ENCODE data around the gene AKAP12.
"Not testable (repeated sequence)": the region's sequence is repeated elsewhere in the genome, so short reads cannot be mapped to it uniquely, and the experiment has no call there.

AKAP12 gene

DNA sequence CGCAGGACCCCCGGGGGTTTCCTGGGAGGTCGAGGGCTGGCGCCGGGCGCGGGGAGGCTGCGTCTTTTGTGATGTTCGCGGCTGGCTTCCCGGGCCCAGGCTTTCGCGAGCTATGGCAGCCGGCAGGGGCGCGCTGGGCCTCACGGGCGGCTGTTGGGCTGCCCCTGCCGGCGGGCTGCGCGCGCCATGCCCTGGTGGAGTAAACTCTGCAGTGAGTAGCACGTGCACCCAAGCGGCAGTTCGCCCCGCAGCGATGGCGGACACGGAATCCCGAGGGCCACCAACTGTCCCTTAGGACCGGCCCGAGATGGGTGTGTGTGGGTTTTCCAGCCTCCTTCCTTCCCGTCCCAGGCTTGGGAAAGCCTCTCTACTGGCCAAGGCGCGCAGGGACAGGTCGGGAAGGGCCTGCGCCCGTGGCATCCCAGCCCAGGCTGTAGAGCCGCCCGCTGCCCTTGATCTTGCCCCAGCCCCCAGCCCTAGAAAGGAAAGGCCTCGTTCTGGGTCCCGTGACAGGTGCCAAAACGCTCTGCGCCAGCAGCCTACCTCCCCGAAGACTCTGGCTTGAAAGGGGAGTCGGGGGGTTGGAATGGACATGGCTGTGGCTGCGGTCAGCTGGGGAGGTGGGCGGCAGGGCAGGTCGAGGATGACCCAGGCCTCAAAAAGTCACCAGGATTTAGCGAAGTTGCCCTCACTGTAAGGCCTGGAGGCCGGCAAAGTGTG, 101.9 kb downstream of the AKAP12 start:
- no peak for DNase-seq (ENCODE audit: low read depth)

DNA sequence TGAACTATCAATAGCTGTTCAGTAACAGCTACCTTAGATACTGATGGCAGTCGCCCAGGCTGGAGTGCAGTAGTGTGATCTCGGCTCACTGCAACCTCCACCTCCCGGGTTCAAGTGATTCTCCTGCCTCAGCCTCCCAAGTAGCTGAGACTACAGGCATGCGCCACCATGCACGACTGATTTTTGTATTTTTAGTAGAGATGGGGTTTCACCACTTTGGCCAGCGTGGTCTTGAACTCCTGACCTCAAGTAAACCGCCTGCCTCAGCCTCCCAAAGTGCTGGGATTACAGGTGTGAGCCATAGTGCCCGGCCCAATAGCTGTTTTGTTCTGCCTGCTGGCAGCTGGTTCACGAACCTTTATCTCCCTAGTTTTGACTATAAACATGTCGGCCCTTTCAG, 103.0 kb downstream of the AKAP12 start:
- not testable (repeated sequence) for DNase-seq (ENCODE audit: low read depth)

DNA sequence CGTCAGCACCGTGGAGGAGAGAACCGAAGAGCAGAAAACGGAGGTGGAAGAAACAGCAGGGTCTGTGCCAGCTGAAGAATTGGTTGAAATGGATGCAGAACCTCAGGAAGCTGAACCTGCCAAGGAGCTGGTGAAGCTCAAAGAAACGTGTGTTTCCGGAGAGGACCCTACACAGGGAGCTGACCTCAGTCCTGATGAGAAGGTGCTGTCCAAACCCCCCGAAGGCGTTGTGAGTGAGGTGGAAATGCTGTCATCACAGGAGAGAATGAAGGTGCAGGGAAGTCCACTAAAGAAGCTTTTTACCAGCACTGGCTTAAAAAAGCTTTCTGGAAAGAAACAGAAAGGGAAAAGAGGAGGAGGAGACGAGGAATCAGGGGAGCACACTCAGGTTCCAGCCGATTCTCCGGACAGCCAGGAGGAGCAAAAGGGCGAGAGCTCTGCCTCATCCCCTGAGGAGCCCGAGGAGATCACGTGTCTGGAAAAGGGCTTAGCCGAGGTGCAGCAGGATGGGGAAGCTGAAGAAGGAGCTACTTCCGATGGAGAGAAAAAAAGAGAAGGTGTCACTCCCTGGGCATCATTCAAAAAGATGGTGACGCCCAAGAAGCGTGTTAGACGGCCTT, 110.0 kb downstream of the AKAP12 start:
- DNase-seq (ENCODE audit: low read depth) = no peak

DNA sequence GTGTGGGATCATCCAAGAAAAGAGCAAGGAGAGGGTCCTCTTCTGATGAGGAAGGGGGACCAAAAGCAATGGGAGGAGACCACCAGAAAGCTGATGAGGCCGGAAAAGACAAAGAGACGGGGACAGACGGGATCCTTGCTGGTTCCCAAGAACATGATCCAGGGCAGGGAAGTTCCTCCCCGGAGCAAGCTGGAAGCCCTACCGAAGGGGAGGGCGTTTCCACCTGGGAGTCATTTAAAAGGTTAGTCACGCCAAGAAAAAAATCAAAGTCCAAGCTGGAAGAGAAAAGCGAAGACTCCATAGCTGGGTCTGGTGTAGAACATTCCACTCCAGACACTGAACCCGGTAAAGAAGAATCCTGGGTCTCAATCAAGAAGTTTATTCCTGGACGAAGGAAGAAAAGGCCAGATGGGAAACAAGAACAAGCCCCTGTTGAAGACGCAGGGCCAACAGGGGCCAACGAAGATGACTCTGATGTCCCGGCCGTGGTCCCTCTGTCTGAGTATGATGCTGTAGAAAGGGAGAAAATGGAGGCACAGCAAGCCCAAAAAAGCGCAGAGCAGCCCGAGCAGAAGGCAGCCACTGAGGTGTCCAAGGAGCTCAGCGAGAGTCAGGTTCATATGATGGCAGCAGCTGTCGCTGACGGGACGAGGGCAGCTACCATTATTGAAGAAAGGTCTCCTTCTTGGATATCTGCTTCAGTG, 110.8 kb downstream of the AKAP12 start:
- no peak for DNase-seq (ENCODE audit: low read depth)

DNA sequence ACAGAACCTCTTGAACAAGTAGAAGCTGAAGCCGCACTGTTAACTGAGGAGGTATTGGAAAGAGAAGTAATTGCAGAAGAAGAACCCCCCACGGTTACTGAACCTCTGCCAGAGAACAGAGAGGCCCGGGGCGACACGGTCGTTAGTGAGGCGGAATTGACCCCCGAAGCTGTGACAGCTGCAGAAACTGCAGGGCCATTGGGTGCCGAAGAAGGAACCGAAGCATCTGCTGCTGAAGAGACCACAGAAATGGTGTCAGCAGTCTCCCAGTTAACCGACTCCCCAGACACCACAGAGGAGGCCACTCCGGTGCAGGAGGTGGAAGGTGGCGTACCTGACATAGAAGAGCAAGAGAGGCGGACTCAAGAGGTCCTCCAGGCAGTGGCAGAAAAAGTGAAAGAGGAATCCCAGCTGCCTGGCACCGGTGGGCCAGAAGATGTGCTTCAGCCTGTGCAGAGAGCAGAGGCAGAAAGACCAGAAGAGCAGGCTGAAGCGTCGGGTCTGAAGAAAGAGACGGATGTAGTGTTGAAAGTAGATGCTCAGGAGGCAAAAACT, 111.5 kb downstream of the AKAP12 start:
- DNase-seq (ENCODE audit: low read depth) = no peak

DNA sequence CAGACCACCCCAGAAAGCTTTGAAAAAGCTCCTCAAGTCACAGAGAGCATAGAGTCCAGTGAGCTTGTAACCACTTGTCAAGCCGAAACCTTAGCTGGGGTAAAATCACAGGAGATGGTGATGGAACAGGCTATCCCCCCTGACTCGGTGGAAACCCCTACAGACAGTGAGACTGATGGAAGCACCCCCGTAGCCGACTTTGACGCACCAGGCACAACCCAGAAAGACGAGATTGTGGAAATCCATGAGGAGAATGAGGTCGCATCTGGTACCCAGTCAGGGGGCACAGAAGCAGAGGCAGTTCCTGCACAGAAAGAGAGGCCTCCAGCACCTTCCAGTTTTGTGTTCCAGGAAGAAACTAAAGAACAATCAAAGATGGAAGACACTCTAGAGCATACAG, 112.0 kb downstream of the AKAP12 start:
- no peak for DNase-seq (ENCODE audit: low read depth)

DNA sequence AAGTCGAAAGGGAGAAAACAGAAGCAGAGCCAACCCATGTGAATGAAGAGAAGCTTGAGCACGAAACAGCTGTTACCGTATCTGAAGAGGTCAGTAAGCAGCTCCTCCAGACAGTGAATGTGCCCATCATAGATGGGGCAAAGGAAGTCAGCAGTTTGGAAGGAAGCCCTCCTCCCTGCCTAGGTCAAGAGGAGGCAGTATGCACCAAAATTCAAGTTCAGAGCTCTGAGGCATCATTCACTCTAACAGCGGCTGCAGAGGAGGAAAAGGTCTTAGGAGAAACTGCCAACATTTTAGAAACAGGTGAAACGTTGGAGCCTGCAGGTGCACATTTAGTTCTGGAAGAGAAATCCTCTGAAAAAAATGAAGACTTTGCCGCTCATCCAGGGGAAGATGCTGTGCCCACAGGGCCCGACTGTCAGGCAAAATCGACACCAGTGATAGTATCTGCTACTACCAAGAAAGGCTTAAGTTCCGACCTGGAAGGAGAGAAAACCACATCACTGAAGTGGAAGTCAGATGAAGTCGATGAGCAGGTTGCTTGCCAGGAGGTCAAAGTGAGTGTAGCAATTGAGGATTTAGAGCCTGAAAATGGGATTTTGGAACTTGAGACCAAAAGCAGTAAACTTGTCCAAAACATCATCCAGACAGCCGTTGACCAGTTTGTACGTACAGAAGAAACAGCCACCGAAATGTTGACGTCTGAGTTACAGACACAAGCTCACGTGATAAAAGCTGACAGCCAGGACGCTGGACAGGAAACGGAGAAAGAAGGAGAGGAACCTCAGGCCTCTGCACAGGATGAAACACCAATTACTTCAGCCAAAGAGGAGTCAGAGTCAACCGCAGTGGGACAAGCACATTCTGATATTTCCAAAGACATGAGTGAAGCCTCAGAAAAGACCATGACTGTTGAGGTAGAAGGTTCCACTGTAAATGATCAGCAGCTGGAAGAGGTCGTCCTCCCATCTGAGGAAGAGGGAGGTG, 112.9 kb downstream of the AKAP12 start:
- no peak for DNase-seq (ENCODE audit: low read depth)

DNA sequence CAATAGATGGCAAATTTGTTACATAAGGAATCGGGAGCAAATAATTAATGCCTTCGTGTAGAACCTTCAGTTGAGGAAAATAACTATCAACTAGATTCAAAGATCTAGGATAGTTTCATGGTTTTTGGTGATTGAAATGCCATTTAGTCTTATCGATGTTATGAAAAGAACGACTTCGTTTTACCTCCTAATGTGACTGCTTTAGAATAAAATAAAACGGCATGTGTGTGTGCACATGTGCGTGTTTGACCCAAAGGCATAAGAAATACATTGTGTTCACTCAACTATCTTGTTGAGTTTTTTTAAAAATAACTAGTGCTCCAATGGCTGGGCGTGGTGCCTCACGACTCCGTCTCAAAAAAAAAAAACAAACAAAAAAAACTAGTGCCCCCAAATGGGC, 114.0 kb downstream of the AKAP12 start:
- no peak for DNase-seq (ENCODE audit: low read depth)

DNA sequence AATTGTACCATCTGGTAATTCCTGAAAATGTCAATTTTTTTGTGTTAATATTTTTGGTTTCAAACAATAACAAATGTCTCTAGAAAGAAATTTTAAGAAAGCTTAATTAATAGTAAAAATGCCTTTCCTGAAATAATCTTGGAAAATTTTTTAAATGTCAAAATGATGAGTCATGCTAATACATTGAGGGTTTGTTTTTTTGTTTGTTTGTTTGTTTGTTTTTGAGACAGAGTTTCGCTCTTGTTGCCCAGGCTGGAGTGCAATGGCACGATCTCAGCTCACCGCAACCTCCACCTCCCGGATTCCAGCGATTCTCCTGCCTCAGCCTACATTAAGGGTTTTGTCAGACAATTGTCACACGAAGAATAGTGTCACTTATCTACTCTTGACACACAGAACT, 117.2 kb downstream of the AKAP12 start:
- not testable (repeated sequence) for DNase-seq (ENCODE audit: low read depth)

DNA sequence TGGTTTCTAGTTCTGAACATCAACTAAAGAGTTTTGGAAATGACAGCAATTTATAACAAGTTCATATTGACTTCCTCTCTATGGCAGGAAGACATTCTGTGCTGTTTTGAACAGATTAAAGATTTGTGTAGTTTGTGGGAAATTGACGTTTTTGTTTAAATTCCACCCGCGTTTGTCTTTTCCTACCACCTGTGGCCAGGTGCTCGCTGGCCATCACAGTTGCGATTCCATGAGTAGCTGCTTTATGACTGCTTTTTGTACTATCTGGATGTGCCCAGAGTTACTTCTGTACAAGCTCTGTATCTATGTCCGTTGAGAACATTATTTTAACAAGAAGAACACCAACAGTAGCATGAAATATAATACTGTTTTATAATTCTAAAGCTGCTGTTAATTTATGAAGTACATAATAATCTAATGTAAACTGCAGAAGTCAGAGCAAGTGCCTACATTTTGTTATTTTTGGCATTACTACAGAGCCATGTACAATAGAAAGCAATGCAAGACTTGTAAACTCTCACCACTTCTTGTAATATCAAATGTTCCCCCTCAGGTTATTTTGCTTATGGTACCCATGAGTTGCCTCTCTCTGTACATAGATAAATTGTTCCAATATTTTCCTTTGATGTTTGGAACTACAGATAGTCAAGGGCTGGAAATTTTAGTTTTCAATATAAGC, 118.1 kb downstream of the AKAP12 start:
- no peak for DNase-seq (ENCODE audit: low read depth)

DNA sequence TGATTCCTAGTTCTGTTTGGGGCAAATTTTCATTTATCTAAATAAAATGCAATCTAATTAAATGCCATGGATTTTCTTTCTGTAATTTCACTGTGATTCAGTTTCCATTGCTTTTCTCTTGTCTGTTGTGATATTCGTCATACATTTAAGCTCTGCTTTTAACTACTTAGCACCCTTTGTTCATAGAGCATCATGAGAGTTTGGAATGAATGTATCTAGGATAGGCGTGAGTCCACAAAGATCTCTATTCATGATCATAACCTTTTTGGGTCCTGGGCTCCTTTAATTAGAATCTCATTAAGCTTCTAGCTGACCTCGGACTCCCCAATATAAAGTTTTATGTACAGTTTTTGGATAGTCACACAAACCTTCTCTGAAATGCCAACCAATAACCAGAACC, 118.7 kb downstream of the AKAP12 start:
- DNase-seq (ENCODE audit: low read depth) = no peak

DNA sequence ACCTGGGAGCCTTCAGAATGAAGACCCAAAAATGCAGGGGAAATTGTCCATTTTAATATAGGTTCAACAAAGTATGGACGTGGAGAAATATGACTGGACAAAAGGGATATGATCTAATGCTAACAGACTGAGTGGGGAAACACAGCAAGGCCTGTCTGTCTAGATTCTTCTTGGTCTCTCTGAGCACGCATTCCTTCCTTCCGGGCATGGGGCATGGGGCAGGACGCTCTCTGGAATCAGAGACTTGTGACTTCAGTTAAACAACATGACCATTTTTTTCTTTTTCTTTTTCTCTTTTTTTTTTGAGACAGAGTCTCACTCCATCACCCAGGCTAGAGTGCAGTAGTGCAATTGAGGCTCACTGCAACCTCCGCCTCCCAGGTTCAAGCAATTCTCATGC, 119.7 kb downstream of the AKAP12 start:
- no peak for DNase-seq (ENCODE audit: low read depth)

DNA sequence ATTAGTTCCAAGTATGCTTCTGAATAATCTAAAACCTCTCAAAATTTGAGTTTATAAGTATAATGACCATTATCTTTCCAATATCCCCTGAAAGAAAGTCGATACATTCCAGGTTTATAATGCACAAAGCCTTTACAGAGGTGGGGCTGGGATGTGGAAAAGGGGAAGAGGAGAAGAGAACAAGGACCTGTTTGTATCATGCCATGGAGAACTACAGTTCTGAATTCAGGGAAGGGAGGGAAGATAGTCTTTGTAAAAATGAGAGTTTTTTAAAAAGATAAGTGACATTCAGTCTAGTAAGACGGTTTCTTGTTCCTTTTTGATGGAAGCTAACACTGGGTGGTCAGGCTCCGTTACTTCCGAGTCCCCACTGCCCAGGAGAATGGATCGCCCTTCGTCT, 125.5 kb downstream of the AKAP12 start:
- no peak for DNase-seq (ENCODE audit: low read depth)

DNA sequence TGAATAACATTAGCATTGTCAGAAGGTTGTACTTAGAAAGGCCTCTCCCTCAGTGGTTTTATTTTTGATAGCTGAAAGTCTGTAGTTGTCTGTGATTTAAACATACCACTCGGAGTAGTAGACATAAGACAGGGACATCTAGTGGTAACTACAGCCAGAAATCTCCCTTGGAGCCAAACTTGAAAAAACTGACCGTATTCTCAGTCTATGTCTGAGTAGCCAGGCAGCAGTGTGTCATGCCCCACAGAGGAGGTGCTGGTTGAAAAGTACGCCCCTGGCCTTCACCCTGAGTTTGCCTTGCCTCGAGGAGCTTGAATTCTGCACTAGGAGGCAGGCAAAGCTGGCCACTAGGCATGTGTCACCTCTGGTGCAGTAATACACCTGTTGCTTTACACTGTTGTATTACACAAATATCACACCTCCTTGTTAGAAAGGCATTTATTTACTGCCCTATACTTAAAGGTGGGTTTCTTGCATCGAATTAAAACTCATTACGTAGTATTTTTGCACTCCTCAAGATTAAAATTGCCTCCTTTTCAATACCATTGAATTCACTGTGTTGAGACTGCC, 130.8 kb downstream of the AKAP12 start:
- no peak for DNase-seq (ENCODE audit: low read depth)

DNA sequence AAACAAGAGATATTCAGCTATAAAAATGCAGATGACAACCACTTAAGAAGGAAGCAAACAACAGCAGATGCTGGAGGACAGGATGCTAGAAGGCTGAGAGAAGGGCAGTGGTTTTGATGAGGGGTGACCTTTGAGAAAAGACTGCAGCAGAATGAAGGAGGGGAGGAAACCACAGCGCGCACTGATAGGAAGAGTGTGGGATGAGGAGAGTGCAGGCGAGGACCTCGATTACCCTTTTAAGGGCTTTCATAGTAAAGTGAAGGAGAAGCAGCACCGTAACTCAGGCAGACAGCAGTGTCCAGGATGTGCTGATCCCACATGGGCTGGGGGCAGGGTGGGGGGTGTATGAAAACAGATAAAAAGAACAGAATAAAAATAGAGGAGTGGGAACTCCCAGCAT, 132.4 kb downstream of the AKAP12 start:
- no peak for DNase-seq (ENCODE audit: low read depth)

DNA sequence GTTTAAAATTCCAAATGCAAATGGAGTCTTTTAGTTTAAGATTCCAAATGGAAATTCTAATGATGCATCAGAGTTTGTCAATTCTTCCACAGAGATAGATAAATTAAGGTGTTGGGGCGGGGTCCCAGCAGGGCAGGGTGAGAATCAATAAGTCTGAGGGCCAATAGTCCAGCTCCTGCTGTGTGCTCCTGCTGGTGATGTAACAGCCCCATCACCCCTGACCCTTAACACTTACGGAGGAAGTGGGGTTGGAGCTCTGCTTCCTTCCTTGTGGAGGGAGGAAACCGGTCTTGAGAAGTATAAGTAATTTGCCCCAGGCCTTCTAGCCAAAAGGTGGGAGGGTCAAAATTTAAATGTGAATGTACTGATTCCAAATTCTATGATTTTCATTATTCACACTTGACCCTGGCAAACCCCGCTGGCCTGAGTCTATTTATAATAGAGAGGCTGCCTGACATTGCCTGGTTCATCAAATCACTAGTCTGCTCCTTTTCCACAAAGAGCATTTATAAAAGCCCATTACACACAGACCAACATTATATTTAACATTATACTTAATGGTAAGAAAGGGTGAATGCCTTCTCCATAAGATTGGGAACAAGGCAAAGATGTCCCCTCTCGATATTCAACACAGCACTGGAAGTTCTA, 134.4 kb downstream of the AKAP12 start:
- no peak for DNase-seq (ENCODE audit: low read depth)

DNA sequence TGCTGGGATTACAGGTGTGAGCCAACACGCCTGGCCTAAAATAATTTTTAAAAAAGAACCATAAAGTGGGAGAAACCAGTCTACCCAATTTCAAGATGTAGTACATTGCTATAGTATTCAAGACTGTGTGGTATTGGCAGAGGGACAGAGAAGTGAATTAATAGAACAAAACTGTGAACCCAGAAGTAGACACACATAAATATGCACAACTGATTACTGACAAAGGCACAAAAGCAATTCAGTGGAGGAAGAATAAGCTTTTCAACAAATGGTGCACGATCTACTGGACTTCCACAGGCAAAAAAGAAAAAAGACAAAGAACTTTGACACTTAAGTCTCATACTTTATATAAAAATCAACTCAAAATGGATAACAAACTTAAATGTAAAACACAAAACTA, 136.1 kb downstream of the AKAP12 start:
- DNase-seq (ENCODE audit: low read depth) = no peak

DNA sequence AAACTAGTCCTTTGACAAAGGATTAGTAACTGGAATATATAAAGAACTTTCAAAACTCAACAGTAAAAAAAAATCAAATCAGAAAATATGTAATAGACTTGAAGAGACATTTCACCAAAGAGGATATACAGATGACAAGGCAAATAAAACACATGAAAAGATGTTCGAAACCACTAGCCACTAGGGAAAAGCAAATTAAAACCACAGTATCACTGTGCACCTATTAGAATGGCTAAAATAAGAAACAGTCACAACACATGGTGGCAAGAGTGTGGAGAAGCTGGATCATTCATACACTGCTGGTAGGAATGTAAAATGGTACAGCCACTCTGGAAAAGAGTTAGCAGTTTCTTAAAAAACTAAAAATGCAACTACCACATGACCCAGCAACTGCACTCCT, 136.7 kb downstream of the AKAP12 start:
- no peak for DNase-seq (ENCODE audit: low read depth)

DNA sequence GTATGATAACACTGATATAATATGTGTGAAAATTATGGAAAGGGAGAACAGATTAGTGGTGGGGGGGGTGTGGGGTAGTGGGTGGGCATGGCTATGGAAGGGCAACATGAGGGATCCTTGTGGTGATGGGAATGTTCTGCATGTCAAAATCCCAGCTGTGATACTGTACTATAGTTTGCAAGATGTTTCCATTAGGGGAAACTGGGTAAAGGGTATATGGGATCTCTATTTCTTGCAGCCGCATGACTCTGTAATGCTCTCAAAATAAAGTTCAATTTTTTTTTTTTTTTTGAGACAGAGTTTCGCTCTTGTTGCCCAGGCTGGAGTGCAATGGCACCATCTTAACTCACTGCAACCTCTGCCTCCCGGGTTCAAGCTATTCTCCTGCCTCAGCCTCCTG, 137.3 kb downstream of the AKAP12 start:
- DNase-seq (ENCODE audit: low read depth) = no peak
